Measurements from ENCODE around the gene CYP2J2.
"Not testable (repeated sequence)": the region's sequence is repeated elsewhere in the genome, so short reads cannot be mapped to it uniquely, and the experiment has no call there.

The CYP2J2 gene, protein sequence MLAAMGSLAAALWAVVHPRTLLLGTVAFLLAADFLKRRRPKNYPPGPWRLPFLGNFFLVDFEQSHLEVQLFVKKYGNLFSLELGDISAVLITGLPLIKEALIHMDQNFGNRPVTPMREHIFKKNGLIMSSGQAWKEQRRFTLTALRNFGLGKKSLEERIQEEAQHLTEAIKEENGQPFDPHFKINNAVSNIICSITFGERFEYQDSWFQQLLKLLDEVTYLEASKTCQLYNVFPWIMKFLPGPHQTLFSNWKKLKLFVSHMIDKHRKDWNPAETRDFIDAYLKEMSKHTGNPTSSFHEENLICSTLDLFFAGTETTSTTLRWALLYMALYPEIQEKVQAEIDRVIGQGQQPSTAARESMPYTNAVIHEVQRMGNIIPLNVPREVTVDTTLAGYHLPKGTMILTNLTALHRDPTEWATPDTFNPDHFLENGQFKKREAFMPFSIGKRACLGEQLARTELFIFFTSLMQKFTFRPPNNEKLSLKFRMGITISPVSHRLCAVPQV

DNA sequence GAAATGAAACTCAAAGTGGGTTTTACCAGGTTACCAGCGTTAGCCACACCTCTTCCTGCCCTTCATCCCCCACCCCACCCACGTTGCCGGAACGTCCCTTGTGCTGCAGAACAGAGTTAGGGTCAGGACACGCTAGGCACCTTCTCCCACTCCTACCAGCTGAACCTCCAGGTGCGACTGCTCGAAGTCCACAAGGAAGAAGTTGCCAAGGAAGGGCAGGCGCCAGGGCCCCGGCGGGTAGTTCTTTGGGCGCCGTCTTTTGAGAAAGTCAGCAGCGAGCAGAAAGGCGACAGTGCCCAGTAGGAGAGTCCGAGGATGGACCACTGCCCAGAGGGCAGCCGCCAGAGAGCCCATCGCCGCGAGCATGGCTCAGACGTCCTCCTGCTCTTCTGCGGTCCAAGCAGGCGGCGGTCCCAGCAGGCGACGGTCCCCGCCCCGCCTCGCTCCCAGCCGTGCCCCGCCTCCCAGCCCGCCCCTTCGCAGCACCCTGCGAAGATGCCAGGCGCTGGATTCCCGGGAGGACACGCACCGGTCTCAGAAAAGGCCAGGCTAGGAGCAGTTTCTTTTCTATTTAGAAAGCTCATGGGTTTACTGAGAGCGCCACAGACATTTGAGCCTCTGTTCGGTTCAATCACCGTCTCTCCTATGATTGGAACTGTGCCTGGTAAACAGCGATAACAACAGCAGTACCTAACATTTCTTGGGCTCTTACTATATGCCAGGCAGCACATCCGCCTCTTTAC lies at the start of gene CYP2J2:
TSS of gene CYP2J2 (minus strand) at position 393 of the 743 bp plus-strand sequence. CDS start at position 366, 27 bp downstream.
- no peak for DNase-seq (ENCODE audit: low read depth in 1 of 2, low spot score in 1 of 2)

DNA sequence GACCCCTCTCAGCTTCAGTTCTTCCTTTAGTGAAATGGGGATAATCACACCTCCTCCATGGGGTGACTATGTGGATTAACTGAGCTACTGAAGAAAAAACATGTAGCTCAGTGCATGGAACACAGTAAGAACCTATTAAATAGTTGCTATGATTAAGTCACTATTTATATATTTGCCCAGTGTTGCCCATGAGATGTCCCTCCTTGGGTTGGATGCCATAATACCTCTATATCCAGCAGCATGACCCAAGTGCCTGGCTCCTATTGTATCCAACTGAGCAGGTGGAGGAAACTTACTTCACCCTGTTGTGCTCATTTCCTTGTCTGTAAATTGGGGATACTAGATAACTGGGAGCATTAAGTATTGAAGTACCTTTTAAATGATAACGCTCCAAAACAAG lies 47.1 kb upstream of the CYP2J2 start:
- no peak for DNase-seq (ENCODE audit: low read depth in 1 of 2, low spot score in 1 of 2)

DNA sequence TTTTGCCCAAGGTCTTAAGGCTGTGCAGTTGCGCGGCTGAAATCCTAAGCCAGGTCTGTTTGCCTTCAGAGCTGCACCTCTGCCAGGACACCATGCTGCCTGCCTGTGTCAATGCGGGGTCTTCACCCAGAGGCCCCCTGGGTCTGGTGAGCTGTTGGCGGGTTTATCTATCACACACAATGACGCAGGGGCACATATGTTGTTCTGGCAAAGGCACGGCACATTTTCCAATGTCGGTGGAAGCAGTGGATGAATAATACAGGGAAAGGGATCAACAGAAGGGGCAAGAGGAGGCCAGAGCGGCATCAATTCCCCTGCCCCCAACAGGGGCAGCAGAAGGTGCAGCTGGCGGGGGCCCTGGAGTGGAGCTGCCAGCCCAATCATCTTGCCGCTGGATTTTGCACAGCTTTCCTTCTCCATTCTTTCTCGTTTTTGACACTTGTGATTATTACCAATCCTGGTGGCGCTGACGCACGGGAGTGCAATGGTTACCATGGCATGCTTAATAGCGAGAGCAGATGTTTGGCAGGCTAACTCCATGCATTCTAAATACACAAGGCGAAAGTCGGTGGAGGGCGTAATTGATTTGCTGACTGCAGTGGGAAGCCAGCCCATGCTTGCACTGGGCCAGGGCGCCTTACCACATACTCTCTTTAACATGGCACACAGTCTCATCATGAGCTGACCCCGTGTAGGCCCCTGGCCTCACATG lies 45.8 kb upstream of the CYP2J2 start:
- no peak for DNase-seq (ENCODE audit: low read depth in 1 of 2, low spot score in 1 of 2)

DNA sequence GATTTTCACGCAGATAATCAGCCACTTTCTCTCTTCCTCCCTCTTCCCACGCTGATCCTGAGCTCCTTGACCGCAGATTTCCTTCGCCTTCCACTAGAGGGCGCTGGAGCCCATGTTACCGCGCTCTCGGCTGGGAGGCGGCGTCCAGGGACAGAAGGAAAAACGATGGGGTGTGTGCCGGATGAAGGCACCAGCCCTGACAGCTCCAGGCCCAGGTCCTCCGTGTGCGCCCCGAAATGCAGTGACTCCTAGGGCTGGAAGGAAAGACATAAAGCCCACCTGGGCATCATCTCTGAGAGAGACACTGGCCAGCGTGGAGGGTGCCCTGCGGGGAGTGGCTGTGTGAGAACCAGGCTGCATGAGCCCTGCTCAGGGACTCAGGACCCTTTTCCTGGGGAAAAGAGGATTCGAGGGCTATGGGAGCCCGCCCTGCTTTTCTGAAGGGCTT lies 44.9 kb upstream of the CYP2J2 start:
- DNase-seq (ENCODE audit: low read depth in 1 of 2, low spot score in 1 of 2), result peak in 1 of 2 donors; percentile 33

DNA sequence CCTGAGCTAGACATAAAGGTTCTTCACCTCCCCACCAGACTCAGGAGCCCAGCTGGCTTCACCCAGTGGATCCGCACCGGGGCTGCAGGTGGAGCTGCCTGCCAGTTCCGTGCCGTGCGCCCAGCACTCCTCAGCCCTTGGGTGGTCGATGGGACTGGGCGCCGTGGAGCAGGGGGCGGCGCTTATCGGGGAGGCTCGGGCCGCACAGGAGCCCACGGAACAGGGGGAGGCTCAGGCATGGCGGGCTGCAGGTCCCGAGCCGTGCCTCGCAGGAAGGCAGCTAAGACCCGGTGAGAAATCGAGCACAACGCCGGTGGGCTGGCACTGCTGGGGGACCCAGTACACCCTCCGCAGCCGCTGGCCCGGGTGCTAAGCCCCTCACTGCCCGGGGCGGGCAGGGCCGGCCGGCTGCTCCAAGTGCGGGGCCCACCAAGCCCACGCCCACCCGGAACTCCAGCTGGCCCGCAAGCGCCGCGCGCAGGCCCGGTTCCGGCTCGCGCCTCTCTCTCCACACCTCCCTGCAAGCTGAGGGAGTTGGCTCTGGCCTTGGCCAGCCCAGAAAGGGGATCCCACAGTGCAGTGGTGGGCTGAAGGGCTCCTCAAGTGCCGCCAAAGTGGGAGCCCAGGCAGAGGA lies 43.1 kb upstream of the CYP2J2 start:
- DNase-seq (ENCODE audit: low read depth in 1 of 2, low spot score in 1 of 2), result not testable (repeated sequence)

DNA sequence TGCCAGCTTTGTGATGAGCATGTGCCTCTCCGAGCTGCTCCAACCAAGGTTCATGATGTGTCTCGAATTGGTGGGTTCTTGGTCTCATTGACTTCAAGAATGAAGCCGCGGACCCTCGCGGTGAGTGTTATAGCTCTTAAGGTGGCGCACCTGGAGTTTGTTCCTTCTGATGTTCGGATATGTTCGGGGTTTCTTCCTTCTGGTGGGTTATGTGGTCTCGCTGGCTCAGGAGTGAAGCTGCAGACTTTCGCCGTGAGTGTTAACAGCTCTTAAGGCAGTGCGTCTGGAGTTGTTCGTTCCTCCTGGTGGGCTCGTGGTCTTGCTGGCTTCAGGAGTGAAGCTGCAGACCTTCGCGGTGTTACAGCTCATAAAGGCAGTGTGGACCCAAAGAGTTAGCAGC lies 42.2 kb upstream of the CYP2J2 start:
- not testable (repeated sequence) for DNase-seq (ENCODE audit: low read depth in 1 of 2, low spot score in 1 of 2)

DNA sequence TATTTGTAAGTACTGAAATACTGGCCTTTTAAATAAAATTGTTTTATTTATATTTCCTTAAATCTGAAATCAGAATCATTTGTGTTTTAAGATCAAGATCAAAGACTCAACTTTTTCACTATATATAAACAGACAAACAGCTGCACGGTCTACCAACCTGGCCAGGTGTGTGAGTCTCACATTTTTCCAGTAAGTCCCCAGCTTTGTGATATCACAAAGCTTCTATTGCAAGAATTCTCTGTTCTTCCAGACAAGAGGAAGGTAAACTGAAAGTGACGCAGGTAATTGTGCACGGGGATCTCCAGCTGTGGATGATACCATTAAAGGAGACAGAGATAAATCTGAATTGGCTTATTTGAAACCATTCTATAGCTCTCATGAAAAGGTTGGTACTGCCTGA lies 41.2 kb upstream of the CYP2J2 start:
- DNase-seq (ENCODE audit: low read depth in 1 of 2, low spot score in 1 of 2), result no peak

DNA sequence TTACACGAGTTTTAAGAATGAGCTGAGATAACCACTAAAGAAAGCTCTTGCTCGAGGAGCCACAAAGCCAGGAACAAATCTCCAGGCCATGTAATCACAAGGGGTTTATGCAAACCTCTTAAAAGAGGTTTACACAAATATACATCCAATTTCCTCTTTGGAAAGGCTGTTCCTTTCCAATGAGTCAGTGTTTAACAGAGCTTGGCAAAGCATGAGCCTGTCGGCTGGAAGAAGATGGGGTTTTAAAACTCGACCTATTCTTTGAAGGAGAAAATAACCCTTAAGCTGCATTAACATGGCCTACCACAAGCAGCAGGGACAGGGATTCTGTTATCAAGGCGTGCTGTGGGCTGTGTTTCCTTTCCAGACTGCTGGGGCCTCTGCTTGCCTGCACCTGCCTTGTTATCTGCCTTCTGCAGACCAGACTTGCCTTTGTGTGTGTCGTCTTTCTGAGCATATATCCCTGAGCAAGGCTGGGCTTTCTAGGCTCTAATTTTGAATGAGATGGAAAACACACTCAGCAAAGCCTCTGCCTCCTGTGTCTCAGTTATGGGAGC lies 40.6 kb upstream of the CYP2J2 start:
- no peak for DNase-seq (ENCODE audit: low read depth in 1 of 2, low spot score in 1 of 2)

DNA sequence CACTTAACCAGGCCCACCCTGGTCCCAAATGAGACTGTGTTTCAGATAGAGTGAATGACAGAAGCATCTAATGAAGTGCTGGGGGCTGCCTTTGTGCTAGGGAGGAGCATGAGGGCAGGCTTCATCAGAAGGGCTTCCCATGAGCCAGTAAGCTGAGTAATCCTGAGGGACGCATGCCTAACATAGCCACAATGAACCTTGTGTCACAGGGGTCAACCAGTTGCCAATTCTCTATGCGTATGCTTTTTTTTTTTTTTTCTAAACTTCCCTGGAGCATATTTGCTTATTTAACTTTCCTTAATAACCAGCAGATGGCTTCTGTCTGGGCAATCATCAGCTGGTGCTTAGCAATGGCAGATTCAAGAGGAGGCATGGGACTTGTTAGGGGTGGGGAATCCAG lies 25.5 kb upstream of the CYP2J2 start:
- DNase-seq (ENCODE audit: low read depth in 1 of 2, low spot score in 1 of 2), result no peak

DNA sequence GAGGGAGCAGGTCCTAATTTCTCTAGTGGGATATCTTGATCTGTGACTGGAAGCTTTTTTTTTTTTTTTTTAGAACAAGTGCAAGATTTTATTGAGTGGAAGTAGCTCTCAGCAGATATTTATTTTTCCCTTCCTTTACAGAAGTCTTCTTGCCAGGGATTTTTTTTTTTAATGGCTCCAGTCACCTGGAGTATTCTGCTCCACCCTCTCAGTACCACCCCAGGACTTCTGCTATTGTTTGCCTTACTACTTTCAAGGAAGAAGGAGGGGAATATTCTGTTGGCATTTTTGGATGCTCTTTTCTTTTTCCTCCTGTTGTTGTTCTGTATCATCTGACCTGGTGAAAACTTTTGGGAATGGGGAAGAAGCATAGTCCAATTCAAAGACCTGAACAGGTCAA lies 23.1 kb upstream of the CYP2J2 start:
- no peak for DNase-seq (ENCODE audit: low read depth in 1 of 2, low spot score in 1 of 2)

DNA sequence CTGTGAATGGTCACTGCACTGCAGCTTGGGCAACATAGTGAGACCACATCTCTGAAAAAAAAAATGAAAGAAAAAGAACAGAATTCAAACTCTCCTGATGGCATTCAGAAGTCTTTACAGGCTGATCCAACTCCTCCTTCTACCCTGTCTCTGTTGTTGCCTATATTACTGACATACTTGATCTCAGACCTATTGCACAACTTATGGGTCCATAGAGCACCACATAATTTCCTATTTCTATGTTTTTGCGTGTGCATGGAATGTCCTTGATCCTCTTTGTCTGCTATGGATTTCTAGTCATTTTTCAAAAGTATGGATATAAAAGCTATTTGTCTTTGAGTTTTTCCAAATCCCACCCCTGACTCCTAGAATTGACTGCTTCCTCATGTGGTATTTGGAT lies 22.4 kb upstream of the CYP2J2 start:
- no peak for DNase-seq (ENCODE audit: low read depth in 1 of 2, low spot score in 1 of 2)

DNA sequence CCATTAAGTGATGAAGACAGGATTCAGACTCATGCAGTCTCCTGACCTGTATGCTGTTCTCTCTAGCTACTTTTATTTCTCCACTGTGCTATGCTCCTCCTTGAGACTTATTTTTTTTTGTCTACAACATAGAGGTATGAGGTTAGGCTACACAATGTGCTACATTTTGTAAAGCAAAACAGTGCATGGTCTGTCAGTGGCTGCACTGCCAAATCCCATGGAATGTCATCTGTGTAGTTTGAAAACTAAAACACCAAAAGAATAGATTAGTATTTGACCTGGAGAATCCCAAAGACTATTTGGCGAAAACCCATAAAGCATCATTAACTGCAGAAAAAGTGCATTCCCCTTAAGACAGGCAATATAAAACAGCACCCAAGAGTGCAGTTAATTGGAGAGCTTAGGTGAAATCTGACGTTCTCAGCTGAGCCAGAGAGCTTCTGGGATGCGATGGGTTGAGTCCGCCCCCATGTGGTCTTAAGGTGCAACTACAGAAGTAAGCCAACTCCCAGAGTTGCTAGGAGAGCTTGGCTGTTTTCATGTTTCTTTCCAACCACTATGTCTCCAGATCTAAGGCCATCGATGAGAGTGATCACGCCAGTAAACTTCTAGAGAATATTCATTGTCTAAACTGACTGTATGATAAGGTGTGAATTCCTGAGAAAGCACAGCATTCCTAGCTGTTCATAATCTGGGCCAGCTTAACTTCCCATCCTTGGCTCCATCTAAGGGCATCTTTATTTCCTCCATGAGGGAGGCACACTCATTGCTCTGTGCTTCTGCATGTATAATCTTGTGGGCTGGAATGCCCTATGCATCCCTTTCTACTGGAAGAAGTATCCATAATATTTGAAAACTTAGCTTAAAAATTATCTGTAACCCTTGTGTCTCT lies 20.7 kb upstream of the CYP2J2 start:
- DNase-seq (ENCODE audit: low read depth in 1 of 2, low spot score in 1 of 2), result peak in 1 of 2 donors; percentile 47

DNA sequence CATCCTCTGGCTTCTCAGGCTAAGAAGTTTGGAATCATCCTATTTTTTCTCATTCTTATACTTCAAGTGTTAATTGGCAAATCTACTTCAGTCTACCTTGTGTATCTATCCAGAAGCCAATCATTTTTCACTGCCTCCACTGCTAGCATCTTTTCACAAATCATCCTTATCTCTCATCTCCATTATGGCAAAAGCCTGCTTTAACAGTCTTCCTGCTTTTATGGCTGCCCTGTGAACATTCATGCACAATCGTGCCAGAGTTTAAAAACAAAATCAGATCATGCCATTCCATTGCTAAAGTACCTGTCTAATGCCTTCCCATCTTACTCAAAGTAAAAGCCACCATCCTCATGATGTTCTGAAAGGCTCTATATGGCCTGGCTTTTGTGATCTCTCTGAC lies 19.2 kb upstream of the CYP2J2 start:
- DNase-seq (ENCODE audit: low read depth in 1 of 2, low spot score in 1 of 2), result no peak

DNA sequence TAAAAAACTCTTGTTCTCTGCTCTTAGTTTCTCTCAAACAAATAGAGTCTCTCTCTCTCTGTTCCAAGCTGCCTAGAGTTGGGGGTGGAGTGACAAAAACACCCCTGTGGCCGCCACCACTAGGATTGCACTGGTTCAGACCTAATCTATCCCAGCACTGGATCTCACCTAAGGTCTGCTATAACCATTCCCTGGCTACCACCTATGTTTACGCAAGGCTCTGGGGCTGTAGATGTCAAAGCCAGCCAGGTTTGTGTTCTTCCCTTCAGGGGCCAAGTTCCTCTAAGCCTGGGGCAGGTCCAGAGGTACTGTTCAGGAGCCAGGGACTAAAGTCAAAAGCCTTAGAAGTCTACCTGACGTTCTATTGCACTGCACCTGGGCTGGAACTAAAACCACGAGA lies 12.8 kb upstream of the CYP2J2 start:
- no peak for DNase-seq (ENCODE audit: low read depth in 1 of 2, low spot score in 1 of 2)

DNA sequence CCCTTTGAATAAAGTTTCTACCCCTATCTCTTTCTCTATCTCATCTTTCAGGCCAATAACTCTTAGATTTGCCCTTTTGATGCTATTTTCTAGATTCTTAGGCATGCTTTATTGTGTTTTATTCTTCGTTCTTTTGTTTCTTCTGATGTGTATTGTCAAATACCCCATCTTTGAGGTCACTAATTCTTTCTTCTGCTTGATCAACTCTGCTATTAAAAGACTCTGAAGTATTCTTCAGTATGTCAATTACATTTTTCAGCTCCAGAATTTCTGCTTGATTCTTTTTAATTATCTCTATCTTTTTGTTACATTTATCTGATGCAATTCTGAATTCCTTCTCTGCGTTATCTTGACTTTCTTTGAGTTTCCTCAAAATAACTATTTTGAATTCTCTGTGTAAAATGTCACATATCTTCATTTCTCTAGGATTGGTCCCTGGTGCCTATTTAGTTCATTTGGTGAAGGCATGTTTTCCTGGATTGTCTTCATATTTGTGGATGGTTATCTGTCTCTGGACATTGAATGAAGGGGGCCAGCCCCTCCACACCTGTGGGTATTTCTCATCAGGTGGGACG lies 11.2 kb upstream of the CYP2J2 start:
- no peak for DNase-seq (ENCODE audit: low read depth in 1 of 2, low spot score in 1 of 2)

DNA sequence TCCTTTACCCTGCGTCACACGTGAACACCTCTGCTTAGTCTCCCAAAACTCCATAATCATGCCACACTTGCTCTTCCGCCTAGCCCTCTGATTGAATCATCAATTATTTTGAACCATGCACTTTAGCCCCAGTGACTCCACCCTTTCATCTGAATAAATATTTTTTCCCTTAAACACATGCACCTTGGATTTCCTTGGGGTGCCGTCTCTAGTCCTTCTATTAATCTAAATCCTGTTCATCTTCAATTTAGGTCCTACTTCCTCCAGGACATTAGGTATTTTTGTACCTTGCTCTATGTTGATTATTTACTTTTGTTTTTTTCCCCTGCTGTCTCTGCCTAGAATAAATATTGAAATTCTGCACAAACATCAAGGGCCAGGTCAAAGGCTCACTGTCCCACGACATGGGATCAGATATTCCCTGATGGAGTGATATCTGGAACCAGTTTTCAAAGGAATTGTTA lies 9.8 kb upstream of the CYP2J2 start:
- DNase-seq (ENCODE audit: low read depth in 1 of 2, low spot score in 1 of 2), result no peak

DNA sequence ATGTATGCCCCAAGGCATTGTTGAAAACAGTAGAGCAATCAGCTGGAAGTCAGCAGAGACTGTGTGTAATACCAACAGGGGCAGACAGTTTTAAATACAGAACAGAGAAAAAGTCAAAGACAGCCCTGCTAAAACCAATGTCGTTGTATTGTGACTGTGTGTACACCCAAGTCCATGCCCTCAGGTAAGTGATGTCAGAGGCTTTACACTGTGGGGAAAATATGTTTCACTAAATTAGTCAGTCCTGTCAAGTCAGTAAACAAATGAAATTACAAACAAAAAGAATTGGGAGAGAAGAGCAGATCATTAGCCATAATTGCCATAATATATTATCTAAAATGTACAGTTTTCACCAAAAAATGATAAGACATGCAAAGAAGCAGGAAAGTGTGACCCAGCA lies 2.4 kb upstream of the CYP2J2 start:
- no peak for DNase-seq (ENCODE audit: low read depth in 1 of 2, low spot score in 1 of 2)

DNA sequence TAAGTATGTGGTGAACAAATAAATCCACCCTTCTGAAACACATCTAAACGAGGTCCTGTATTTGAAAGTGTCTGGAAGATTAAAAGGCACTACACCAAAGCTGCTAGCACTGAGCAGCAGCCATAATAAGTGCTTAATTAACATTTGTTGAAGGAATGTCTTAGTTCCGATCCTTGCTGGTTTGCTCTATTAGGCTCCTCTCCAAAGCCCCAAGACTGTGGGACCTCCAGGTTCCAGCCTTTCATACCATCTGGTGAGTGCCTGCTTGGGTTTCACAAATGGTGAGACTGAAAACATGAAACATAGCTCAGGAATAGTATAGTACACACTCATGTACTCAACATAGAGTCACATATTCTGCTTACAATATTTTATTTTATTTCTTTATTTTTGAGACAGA lies 640 bp upstream of the CYP2J2 start:
- no peak for DNase-seq (ENCODE audit: low read depth in 1 of 2, low spot score in 1 of 2)

DNA sequence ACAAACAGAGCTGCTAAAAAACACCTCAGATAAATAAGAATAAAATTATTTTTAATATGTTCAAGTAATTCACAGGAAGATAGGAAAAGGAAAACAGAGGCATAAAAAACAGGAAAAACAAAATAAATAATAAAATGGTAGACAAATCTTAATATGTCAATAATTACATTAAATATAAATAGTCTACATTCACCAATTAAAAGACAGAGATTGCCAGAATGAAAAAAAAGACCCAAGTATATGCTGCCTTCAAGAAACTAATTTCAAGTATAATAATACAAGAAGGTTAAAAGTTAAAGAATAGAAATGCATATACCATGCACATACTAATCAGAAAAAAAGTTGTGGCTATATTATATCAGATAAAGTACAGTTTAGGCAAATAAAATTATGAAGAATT lies 1.9 kb downstream of the CYP2J2 start:
- no peak for DNase-seq (ENCODE audit: low read depth in 1 of 2, low spot score in 1 of 2)
